HepG2 (cell line): ENCODE measurements around the gene SSH3. TPM values are rescaled to one million over a fixed set of nuclear protein-coding genes. Genes with fewer than 3 reads are reported as not detected.
A peak's percentile ranks its signal among the peaks of the same experiment; 100 is the strongest.

Source experiments
- FOXA1 ChIP-seq, 2 experiments: fragments of 450-650 bp in 1 of 2; sonication (generic) in 1 of 2; formaldehyde crosslinking in 1 of 2; IDR thresholded peaks; 2 replicates each; pipeline versions ENCODE4 v1.4.0 to v1.6.1; 2016 to 2020; ENCODE audit warnings: missing genetic modification reagents in 1 of 2
- FOXO1 ChIP-seq: sonication (generic); formaldehyde crosslinking; IDR thresholded peaks from 2 replicates; pipeline ENCODE4 v1.4.0; 2020; ENCODE audit warnings: missing genetic modification reagents
- HNF4G ChIP-seq, 2 experiments: sonication (generic) in 1 of 2; formaldehyde crosslinking in 1 of 2; IDR thresholded peaks; 2 replicates each; pipeline versions ENCODE4 v1.4.0 to v1.6.1; 2011 to 2020; ENCODE audit warnings: borderline replicate concordance in 2 of 2, low read depth in 2 of 2, mild to moderate bottlenecking in 2 of 2, low read length in 1 of 2, missing genetic modification reagents in 1 of 2, moderate library complexity in 1 of 2
- PHF5A ChIP-seq: IDR thresholded peaks from one replicate; pipeline ENCODE4 v1.6.1; 2018; ENCODE audit warnings: low read depth, missing genetic modification reagents; ENCODE audit not compliant: unreplicated experiment
- ZNF841 ChIP-seq: sonication (generic); formaldehyde crosslinking; IDR thresholded peaks from 2 replicates; pipeline ENCODE4 v1.8.1; 2023; ENCODE audit warnings: missing genetic modification reagents, borderline replicate concordance
- polyA plus RNA-seq, 8 experiments: library from polyadenylated mRNA; depleted of rRNA in 3 of 8; stranded (reverse) in 7 of 8; unstranded in 1 of 8; fragments of >200 nt; fragmentation: Illumina TruSeq in 4 of 8; extraction: Trizol in 4 of 8; gene quantifications; 2 replicates each; pipeline versions ENCODE4 v1.2.1 to v1.2.3, GENCODE V29; 2011 to 2016; ENCODE audit warnings: low read depth in 4 of 8, missing spikeins in 1 of 8, mixed read lengths in 1 of 8; ENCODE audit not compliant: insufficient read depth in 1 of 8
- total RNA-seq, 5 experiments: library from RNA; depleted of rRNA; stranded (reverse); fragments of >200 nt; fragmentation: Illumina TruSeq; extraction: Trizol; gene quantifications; 2 replicates each; pipeline ENCODE4 v1.2.3, GENCODE V29; 2016; ENCODE audit warnings: low read depth in 1 of 5
- TF ChIP-seq, protein P1 (sequence below): sonication (generic); formaldehyde crosslinking; IDR thresholded peaks from 2 replicates; pipeline ENCODE4 v1.4.0; 2020; ENCODE audit warnings: low read depth, missing genetic modification reagents
- TF ChIP-seq, protein P2 (sequence below): sonication (generic); formaldehyde crosslinking; IDR thresholded peaks from 2 replicates; pipeline ENCODE4 v1.4.0; 2020; ENCODE audit warnings: mild to moderate bottlenecking, missing genetic modification reagents
- TF ChIP-seq, protein P3 (sequence below): sonication (generic); formaldehyde crosslinking; IDR thresholded peaks from 2 replicates; pipeline ENCODE4 v1.8.1; 2023; ENCODE audit warnings: mild to moderate bottlenecking, missing genetic modification reagents, borderline replicate concordance
- TF ChIP-seq, protein P4 (sequence below): sonication (generic); formaldehyde crosslinking; IDR thresholded peaks from 2 replicates; pipeline ENCODE4 v1.4.0; 2020; ENCODE audit warnings: missing genetic modification reagents, borderline replicate concordance

The SSH3 gene
- total and polyA plus RNA-seq, 2 of the 13 experiments (the other 11 are each of a cell fraction or from before 2014, with no cell fraction given): 12.4 to 18.8 TPM

DNA sequence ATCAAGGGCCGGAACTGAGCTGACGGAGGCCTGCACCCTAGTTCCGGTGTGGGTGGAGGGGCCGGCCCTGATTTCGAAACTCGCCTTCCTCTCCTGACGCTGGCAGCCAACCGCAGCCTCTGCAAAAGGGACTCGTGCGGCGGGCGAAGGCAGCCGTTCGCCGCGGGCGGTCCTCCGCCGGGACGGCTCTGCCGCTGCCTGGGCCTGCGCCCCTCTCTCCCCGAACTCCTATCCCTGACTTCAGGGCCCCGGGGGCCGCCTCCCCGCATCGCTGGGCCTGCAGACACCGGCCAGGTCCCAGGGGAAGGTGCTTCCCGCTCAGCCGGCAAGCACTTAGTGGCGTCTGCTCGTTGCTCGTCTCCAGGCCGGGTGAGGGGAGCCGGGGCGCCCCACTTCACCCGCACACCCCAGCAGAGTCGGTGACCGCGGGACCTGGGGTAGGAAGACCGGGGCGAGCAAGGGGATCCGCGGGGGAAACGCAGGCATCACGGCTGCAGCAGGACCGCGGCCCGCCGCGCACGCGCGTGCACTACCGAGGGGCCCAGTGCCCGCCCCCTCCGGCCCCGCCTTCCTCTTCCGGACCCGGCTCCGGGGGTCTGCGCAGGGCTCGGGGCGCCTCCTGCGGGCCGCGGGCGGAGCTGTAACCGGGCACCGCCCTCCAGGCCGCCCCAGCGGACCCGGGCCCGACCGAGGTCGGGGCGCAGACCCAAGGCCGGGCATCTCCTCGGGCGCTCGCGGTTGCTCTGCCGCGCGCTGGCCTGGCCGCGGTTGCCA is 14.7 kb upstream of the SSH3 start (continued):
- TF ChIP-seq, protein P1, sequence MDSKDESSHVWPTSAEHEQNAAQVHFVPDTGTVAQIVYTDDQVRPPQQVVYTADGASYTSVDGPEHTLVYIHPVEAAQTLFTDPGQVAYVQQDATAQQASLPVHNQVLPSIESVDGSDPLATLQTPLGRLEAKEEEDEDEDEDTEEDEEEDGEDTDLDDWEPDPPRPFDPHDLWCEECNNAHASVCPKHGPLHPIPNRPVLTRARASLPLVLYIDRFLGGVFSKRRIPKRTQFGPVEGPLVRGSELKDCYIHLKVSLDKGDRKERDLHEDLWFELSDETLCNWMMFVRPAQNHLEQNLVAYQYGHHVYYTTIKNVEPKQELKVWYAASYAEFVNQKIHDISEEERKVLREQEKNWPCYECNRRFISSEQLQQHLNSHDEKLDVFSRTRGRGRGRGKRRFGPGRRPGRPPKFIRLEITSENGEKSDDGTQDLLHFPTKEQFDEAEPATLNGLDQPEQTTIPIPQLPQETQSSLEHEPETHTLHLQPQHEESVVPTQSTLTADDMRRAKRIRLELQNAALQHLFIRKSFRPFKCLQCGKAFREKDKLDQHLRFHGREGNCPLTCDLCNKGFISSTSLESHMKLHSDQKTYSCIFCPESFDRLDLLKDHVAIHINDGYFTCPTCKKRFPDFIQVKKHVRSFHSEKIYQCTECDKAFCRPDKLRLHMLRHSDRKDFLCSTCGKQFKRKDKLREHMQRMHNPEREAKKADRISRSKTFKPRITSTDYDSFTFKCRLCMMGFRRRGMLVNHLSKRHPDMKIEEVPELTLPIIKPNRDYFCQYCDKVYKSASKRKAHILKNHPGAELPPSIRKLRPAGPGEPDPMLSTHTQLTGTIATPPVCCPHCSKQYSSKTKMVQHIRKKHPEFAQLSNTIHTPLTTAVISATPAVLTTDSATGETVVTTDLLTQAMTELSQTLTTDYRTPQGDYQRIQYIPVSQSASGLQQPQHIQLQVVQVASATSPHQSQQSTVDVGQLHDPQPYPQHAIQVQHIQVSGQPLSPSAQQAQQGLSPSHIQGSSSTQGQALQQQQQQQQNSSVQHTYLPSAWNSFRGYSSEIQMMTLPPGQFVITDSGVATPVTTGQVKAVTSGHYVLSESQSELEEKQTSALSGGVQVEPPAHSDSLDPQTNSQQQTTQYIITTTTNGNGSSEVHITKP (CRISPR knock-in tag): no peak
- TF ChIP-seq, protein P2, sequence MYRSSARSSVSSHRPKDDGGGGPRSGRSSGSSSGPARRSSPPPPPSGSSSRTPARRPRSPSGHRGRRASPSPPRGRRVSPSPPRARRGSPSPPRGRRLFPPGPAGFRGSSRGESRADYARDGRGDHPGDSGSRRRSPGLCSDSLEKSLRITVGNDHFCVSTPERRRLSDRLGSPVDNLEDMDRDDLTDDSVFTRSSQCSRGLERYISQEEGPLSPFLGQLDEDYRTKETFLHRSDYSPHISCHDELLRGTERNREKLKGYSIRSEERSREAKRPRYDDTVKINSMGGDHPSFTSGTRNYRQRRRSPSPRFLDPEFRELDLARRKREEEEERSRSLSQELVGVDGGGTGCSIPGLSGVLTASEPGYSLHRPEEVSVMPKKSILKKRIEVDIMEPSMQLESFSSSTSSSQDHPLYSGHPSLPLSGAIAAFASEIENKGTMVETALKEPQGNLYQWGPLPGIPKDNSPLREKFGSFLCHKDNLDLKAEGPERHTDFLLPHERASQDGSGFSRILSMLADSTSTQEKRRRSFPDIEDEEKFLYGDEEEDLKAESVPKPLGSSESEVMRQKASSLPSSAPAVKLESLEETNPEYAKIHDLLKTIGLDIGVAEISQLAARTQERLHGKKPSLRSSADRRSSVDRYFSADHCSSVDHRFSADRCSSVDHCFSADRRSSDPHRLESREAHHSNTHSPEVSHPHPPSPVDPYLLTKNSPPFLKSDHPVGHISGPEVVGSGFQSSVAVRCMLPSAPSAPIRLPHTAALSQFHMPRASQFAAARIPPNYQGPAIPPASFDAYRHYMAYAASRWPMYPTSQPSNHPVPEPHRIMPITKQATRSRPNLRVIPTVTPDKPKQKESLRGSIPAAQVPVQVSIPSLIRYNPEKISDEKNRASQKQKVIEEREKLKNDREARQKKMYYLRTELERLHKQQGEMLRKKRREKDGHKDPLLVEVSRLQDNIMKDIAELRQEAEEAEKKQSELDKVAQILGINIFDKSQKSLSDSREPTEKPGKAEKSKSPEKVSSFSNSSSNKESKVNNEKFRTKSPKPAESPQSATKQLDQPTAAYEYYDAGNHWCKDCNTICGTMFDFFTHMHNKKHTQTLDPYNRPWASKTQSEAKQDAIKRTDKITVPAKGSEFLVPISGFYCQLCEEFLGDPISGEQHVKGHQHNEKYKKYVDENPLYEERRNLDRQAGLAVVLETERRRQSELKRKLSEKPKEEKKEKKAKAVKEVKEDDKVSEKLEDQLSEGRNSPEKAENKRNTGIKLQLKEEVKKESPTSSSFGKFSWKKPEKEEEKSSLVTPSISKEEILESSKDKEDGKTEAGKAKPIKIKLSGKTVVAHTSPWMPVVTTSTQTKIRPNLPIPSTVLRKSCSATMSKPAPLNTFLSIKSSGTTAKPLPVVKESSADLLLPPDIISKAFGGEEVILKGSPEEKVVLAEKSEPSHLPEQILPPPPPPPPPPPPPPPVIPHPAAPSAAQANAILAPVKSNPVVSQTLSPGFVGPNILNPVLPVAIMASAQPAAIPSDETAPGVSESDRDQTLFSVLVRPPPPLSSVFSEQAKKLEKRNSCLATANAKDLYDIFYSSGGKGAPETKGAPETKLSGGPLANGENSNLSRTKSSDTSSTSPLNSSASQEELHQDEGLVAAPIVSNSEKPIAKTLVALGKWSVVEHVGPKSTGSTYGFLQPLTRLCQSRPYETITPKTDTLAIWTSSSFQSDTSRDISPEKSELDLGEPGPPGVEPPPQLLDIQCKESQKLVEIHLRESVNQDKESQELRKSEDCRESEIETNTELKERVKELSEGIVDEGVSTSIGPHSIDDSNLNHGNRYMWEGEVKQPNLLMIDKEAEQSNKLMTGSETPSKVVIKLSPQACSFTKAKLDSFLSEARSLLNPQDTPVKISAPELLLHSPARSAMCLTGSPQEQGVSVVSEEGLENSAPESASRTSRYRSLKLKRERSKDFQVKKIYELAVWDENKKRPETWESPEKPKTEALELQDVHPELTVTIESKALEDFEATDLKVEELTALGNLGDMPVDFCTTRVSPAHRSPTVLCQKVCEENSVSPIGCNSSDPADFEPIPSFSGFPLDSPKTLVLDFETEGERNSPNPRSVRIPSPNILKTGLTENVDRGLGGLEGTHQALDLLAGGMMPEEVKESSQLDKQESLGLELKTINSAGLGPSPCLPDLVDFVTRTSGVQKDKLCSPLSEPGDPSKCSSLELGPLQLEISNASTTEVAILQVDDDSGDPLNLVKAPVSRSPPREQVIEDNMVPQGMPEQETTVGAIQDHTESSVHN (CRISPR knock-in tag): peak; percentile 56; the same call in 1 of the 2 replicates
- TF ChIP-seq FOXA1 (IDR thresholded peaks at IDR 0.05) (no peak), FOXA1 (CRISPR knock-in tag; IDR thresholded peaks at IDR 0.05) (no peak; the same call in 1 of the 2 replicates), FOXO1 (CRISPR knock-in tag) (no peak; the same call in 1 of the 2 replicates), ZNF841 (CRISPR knock-in tag) (no peak), PHF5A (CRISPR knock-in tag) (no peak), HNF4G (IDR thresholded peaks at IDR 0.05; ENCODE audit: borderline replicate concordance, low read depth, low read length) (peak; percentile 14; the same call in 1 of the 2 replicates), HNF4G (CRISPR knock-in tag; IDR thresholded peaks at IDR 0.05; ENCODE audit: borderline replicate concordance, low read depth) (no peak; the same call in none of the 2 replicates)
- TF ChIP-seq, protein P3, sequence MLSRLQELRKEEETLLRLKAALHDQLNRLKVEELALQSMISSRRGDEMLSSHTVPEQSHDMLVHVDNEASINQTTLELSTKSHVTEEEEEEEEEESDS (CRISPR knock-in tag): no peak
- TF ChIP-seq, protein P4, sequence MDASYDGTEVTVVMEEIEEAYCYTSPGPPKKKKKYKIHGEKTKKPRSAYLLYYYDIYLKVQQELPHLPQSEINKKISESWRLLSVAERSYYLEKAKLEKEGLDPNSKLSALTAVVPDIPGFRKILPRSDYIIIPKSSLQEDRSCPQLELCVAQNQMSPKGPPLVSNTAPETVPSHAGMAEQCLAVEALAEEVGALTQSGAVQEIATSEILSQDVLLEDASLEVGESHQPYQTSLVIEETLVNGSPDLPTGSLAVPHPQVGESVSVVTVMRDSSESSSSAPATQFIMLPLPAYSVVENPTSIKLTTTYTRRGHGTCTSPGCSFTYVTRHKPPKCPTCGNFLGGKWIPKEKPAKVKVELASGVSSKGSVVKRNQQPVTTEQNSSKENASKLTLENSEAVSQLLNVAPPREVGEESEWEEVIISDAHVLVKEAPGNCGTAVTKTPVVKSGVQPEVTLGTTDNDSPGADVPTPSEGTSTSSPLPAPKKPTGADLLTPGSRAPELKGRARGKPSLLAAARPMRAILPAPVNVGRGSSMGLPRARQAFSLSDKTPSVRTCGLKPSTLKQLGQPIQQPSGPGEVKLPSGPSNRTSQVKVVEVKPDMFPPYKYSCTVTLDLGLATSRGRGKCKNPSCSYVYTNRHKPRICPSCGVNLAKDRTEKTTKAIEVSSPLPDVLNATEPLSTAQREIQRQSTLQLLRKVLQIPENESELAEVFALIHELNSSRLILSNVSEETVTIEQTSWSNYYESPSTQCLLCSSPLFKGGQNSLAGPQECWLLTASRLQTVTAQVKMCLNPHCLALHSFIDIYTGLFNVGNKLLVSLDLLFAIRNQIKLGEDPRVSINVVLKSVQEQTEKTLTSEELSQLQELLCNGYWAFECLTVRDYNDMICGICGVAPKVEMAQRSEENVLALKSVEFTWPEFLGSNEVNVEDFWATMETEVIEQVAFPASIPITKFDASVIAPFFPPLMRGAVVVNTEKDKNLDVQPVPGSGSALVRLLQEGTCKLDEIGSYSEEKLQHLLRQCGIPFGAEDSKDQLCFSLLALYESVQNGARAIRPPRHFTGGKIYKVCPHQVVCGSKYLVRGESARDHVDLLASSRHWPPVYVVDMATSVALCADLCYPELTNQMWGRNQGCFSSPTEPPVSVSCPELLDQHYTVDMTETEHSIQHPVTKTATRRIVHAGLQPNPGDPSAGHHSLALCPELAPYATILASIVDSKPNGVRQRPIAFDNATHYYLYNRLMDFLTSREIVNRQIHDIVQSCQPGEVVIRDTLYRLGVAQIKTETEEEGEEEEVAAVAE (CRISPR knock-in tag): no peak
